Stimulated activated CD8-positive, alpha-beta memory T cell treated with anti-CD3 and anti-CD28 coated beads, Interleukin-12 subunit alpha, Interleukin-12 subunit beta, amount 100 ng/mL, for 24 hours (primary cell): ENCODE results near the gene FLRT3.

Source experiments
- DNase-seq: peaks from one replicate; pipeline ENCODE4 v3.0.0-alpha.2; 2020; ENCODE audit errors: extremely low read depth

FLRT3 gene

GRCh38 chr20:14337400-14338171, at the start of gene FLRT3:
TSS of gene FLRT3 (minus strand) at chr20:14337612. CDS start at chr20:14327506, 10,106 bp downstream.
- no peak for DNase-seq

- no peak for DNase-seq
Observed at GRCh38 chr20:14386726-14387125, 49.3 kb upstream of the FLRT3 start.

- DNase-seq = no peak
Observed at GRCh38 chr20:14385176-14385740, 47.8 kb upstream of the FLRT3 start.

DNA sequence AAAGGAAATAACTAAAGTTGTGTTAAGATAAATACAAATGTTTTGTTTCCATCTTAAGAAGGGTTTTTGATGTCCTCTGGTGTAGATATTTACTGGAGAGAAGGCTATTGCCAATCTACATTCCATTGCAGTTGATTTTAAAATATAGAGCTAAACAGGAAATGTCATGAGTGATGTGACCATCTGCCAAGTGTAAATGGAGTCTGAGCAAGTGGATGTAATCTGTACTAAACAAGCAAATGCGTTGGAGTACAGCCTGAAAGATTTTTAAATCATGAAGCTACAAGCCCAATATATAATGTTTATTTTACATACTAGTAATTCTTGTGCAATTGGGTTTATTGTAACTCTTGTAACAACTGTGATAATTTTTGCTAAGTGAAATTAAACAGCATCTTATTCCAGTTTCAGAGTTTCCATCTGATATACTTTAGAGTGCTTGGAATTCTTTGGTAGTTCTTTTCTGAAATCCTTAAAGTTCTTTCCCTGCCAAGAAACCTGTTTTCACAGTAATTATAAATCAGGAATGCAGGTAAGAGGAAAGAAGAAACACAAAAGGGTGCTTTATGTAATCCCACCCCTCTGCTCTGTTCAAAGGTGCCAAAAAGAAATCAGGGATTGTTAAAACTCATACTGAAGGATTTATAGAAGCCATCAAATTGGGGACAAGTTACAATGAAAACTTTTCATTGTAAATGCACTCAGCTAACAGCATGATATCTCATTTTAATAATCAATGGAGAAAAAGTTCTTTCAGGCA, 47.2 kb upstream of the FLRT3 start:
- DNase-seq = no peak

DNA sequence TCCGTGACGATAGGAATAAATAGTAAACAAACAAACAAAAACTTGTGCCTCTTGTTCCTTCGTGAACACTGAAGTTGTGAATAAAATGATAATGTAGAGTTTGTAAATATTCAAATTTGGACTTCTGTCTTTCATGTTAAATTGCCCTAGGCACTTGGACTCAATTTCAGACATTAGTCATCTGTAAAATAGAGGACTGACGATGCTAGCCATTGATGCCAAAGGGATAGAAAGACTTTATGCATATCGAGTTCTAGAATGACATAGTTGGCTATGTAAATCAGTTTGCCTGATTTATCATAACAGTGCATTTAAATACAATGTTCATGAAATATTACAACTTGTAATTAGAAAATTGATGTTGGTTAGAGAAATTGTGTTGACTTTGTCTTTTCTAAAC, 45.9 kb upstream of the FLRT3 start:
- DNase-seq = no peak

GRCh38 chr20:14378326-14378725, 40.9 kb upstream of the FLRT3 start:
- no peak for DNase-seq

- no peak for DNase-seq
Observed at GRCh38 chr20:14375416-14375985, 38.1 kb upstream of the FLRT3 start.

GRCh38 chr20:14374196-14374595, 36.8 kb upstream of the FLRT3 start:
- no peak for DNase-seq

DNA sequence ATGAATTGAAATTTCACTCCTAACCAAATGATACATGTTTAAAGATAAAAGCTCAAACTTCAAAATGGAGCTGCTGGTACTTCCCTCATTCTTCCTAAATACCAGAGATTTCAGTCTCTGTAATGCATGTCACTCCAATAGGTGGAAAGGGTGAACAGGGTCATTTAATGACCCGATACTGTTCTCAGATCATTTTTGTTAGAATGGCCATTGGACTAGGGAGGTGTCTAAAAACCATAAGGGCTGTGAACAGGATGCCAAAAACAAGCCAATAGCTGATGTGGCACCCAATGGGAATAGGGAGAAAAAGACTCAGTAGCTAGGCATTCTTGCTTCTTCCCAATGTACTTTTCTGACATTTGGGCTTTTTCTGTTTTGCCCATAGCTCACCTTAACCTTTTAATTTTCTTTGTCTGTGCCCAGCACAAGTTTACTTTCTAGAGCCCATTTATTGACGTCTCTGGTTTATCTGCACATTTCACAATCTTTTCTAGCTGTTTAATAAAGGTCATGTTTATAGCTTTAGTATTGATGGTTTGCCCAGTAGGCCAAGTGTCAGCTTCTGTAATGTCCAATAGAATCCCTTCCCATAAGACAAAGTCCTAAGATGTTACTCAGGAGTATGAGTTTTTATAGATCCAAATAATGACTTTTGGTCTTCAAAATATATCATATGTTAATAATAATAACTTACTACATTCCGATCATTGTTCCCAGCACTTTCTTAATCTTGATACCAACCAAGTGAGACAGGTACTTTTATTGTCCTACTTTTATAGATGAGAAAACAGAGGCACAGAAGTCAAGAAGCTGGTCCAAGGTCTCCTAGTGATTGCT, 24.3 kb upstream of the FLRT3 start:
- DNase-seq = no peak

DNA sequence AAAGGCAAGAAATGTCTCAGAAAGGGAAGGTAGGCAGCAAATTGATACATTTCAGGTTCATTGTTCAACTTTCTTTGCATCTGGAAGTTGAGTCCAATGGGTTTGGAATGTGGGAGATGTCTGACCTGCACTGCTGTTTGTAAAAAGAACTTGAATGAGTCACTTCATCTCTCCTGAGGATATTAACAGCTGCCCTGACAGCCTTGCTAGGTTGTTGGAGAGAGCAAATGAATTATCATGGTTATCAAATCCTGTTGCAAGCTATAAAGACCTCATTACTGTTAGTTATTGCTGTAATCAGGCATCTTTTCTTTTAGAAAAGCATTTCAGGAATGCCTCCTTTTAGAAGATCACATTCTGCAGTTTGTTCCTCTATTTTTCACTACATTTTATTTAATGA, 23.0 kb upstream of the FLRT3 start:
- no peak for DNase-seq

- DNase-seq = no peak
Observed at GRCh38 chr20:14355791-14356190, 18.4 kb upstream of the FLRT3 start.

- no peak for DNase-seq
Observed at GRCh38 chr20:14344746-14345145, 7.3 kb upstream of the FLRT3 start.

- no peak for DNase-seq
Observed at GRCh38 chr20:14343491-14344065, 6.2 kb upstream of the FLRT3 start.

- DNase-seq = no peak
Observed at GRCh38 chr20:14342918-14343317, 5.5 kb upstream of the FLRT3 start.

DNA sequence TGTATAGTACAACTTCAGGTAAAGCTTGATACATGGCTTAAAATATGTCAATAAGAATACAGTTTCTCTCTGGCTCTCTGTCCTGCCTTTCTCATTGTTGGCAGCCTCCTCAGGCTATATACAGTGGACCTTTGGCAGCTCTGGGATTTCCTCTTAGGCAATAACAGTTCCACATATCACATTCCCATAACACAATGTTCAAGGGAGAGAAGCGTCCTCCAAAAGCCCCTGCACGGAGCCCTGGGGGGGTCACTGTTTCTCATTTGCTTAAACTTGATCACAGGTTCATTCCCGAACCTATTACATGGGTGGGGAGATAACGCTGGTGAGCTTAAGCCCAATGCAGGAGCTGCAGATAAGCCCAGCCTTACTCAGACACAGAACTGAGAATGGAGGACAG, 4.4 kb upstream of the FLRT3 start:
- no peak for DNase-seq

DNA sequence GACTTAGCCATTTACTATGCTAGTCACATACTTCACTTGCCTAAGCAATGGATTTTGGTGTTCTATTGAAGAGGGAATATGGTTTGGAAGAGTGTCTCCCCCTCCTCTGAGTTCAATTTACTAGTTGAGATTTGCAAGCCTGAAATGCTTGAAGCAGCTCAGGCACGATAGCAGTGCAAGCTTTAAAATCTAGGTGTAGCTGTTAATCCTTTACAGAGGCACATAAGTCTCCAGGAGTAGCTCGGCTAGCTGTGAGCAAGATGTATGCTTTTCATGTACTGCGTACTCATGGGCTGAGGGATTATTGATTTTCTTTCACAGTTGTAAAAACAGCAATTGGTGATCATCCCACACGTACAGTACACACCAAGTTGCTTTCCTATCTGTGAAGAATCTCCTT, 726 bp downstream of the FLRT3 start:
- no peak for DNase-seq

- DNase-seq = no peak
Observed at GRCh38 chr20:14335052-14335451, 2.4 kb downstream of the FLRT3 start.

DNA sequence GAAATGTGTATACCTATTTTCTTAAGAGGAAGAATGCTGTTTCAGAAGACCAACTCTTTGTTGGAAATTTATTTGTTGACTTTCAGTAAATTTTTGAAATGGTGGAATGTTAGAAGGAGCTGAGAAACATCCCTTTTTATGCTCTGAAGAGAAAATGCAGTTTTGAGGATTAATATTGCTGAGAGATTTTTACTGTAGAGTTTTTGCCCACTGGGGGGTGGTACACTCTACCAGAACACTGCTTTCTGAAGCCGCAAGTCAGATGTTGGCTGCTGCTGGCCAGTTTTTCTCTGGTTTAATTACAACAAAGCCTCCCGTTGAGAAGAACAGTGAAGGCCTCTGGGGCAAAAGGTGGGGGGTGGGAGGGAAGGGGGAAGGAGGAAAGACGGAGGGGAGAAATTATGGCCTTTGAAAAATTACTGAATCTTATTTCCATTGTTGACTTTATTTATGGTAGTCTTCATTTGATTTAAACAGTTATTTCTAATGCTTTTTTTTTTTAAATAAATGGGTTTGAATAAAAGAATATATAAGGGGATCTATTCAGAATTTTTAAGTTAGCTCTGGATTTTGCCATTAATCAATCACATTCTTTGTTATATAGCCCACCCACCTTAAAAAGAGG, 3.0 kb downstream of the FLRT3 start:
- DNase-seq = no peak

- no peak for DNase-seq
Observed at GRCh38 chr20:14333721-14334120, 3.7 kb downstream of the FLRT3 start.

- no peak for DNase-seq
Observed at GRCh38 chr20:14332866-14333265, 4.5 kb downstream of the FLRT3 start.

DNA sequence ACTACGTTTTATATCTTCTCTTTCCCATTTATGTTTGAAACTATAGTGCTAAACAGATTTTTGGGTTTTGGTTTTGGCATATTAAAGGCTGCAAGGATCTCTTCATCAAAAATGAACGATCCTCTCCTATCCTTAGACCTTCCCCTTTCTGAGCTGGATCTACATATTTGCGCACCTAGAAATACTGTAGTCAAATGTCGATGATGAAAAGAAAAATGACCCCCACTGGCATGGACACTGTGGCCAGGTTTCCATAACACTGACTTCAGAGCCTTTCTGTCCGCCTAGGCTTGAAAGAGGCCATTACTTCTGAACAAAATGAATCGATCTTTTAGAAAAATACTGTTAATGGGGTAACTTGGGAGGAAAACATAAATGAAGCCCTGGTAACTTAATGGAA, 5.8 kb downstream of the FLRT3 start:
- no peak for DNase-seq
